Neuronal stem cell (in vitro differentiated cells): Measurements from ENCODE around the gene GLI3.

ENCODE experiments used
- DNase-seq: peaks from one replicate; pipeline ENCODE4 v3.0.0-alpha.2; 2013; ENCODE audit warnings: low spot score
- H2AFZ ChIP-seq: one replicate; pipeline ENCODE4 v1.6.1; 2013; ENCODE audit warnings: mild to moderate bottlenecking, low read length, inconsistent platforms
- H2AK5ac ChIP-seq: 2 replicates; pipeline ENCODE4 v1.6.1; 2013; ENCODE audit warnings: low read depth, mild to moderate bottlenecking, inconsistent platforms, low read length, moderate library complexity, mixed read lengths
- H2BK120ac ChIP-seq: 2 replicates; pipeline ENCODE4 v1.6.1; 2013; ENCODE audit warnings: low read depth, mild to moderate bottlenecking, inconsistent platforms, low read length, moderate library complexity, mixed read lengths
- H2BK12ac ChIP-seq: one replicate; pipeline ENCODE4 v1.6.1; 2013; ENCODE audit warnings: low read length, inconsistent platforms
- H2BK15ac ChIP-seq: 2 replicates; pipeline ENCODE4 v1.6.1; 2013; ENCODE audit warnings: mild to moderate bottlenecking, low read length, inconsistent platforms, mixed read lengths
- H2BK5ac ChIP-seq: one replicate; pipeline ENCODE4 v1.6.1; 2013; ENCODE audit warnings: inconsistent platforms, mild to moderate bottlenecking, low read length, moderate library complexity
- H3K14ac ChIP-seq: one replicate; pipeline ENCODE4 v1.6.1; 2013; ENCODE audit warnings: low read length, inconsistent platforms
- H3K18ac ChIP-seq: 2 replicates; pipeline ENCODE4 v1.6.1; 2013; ENCODE audit warnings: low read length, inconsistent platforms
- H3K23ac ChIP-seq: 2 replicates; pipeline ENCODE4 v1.6.1; 2013; ENCODE audit warnings: low read depth, mild to moderate bottlenecking, mixed read lengths, low read length, inconsistent platforms; ENCODE audit not compliant: poor library complexity
- H3K27ac ChIP-seq: replicated peaks from 3 replicates; pipeline ENCODE4 v1.5.1; 2013; ENCODE audit warnings: low read length, inconsistent platforms
- H3K27me3 ChIP-seq, 3 experiments: 2 replicates each; pipeline ENCODE4 v1.6.1; 2013; ENCODE audit warnings: low read length in 3 of 3, mild to moderate bottlenecking in 2 of 3, inconsistent platforms in 1 of 3, low read depth in 1 of 3, mixed read lengths in 1 of 3, moderate library complexity in 1 of 3; ENCODE audit not compliant: control insufficient read depth in 3 of 3, insufficient read depth in 3 of 3
- H3K36me3 ChIP-seq, 2 donors: replicated peaks in 1 of 2; 2 replicates each; pipeline ENCODE4 v1.6.1; 2013; ENCODE audit warnings: low read length in 2 of 2; ENCODE audit not compliant: control insufficient read depth in 2 of 2, insufficient read depth in 2 of 2
- H3K4ac ChIP-seq: 2 replicates; pipeline ENCODE4 v1.6.1; 2013; ENCODE audit warnings: inconsistent platforms, mild to moderate bottlenecking, low read length, moderate library complexity
- H3K4me1 ChIP-seq, 2 donors: 1 replicate in 1 of 2; 2 replicates in 1 of 2; pipeline ENCODE4 v1.6.1; 2013; ENCODE audit warnings: low read length in 2 of 2, low read depth in 1 of 2; ENCODE audit not compliant: control insufficient read depth in 2 of 2, insufficient read depth in 1 of 2
- H3K4me2 ChIP-seq: one replicate; pipeline ENCODE4 v1.6.1; 2013; ENCODE audit warnings: mild to moderate bottlenecking, low read length, inconsistent platforms; ENCODE audit not compliant: insufficient read depth, poor library complexity, severe bottlenecking
- H3K4me3 ChIP-seq, 2 donors: 2 replicates each; pipeline ENCODE4 v1.5.1; 2013; ENCODE audit warnings: low read length in 2 of 2, mild to moderate bottlenecking in 2 of 2, inconsistent platforms in 1 of 2, moderate library complexity in 1 of 2
- H3K79me1 ChIP-seq: one replicate; pipeline ENCODE4 v1.6.1; 2013; ENCODE audit warnings: low read depth, mild to moderate bottlenecking, inconsistent platforms, low read length, moderate library complexity
- H3K9ac ChIP-seq: one replicate; pipeline ENCODE4 v1.6.1; 2013; ENCODE audit warnings: mild to moderate bottlenecking, low read depth, low read length, inconsistent platforms; ENCODE audit not compliant: poor library complexity
- H3K9me3 ChIP-seq, 2 donors: replicated peaks in 1 of 2; 2 replicates each; pipeline versions ENCODE3 to v1.6.1; 2013; ENCODE audit warnings: low read length in 2 of 2, mild to moderate bottlenecking in 2 of 2, inconsistent platforms in 1 of 2, low read depth in 1 of 2, mixed read lengths in 1 of 2, moderate library complexity in 1 of 2; ENCODE audit not compliant: control insufficient read depth in 2 of 2, insufficient read depth in 1 of 2
- H4K8ac ChIP-seq: one replicate; pipeline ENCODE4 v1.6.1; 2013; ENCODE audit warnings: low read depth, mild to moderate bottlenecking, inconsistent platforms, low read length, moderate library complexity
- H4K91ac ChIP-seq: one replicate; pipeline ENCODE4 v1.6.1; 2013; ENCODE audit warnings: low read length, low read depth, mild to moderate bottlenecking, inconsistent platforms; ENCODE audit not compliant: poor library complexity
- WGBS, 2 donors: extraction: QIAGEN DNeasy Blood & Tissue Kit; methylation state at CpG; one replicate each; pipeline ENCODE4 v1.1.7; 2013; ENCODE audit warnings: missing lambda C conversion rate in 2 of 2, mixed read lengths in 1 of 2; ENCODE audit not compliant: insufficient read length in 2 of 2, insufficient replicate concordance in 1 of 2; ENCODE audit errors: extremely low coverage in 2 of 2; 5-methylcytosine and 5-hydroxymethylcytosine counted together

The GLI3 gene

DNA sequence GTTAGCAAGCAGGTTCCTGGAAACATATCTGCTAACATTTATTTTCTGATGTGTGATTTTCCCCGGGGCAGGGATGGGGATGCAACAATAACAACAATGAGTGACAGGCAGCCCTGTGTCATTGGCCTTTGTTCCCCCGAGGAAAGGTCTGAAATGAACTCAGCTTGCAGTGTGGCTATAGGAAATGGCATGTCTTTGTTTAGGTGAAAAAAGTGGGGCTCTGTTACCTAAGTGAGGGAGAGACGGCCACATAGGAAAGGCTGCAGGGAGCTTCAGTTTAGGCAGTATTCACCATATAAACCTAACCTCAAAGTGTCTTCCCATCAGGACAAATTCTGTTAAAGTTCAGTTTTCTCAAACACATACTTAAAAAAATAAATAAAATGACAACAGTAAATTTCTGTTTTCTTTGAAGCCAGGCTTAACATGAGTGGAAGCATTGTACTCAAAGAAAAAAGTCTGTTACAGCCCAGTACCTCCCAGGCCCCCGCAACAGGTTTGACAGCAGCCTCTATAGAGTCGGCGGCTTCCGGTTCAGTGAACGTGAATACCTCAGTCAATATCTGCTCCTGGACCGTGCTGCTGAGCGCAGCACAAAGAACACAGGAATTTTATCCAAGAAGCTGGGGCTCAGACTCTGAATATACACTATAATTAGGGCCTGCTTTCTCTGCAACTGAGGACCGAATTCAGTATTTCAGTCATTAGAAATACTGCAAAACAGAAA lies 168.3 kb downstream of the GLI3 start:
- Histone ChIP-seq H3K27ac (peak overlapping the region; percentile 94), H3K9ac (no peak overlapping the region), H3K4ac (no peak overlapping the region), H3K14ac (no peak overlapping the region), H3K79me1 (peaks cover 2% of the 10 kb centered on the region), H2BK12ac (no peak overlapping the region), H2BK5ac (no peak overlapping the region), H3K4me2 (peak overlapping the region; percentile 18), H3K4me1 (peaks cover 39 to 68% of the 10 kb centered on the region in 2 donors), H4K91ac (no peak overlapping the region), H4K8ac (no peak overlapping the region), H2AK5ac (no peak overlapping the region), H3K18ac (no peak overlapping the region), H3K27me3 (no peaks in the 10 kb centered on the region), H3K9me3 (peaks cover 0 to 5% of the 10 kb centered on the region in 2 donors), H3K36me3 (peaks cover 0 to 12% of the 10 kb centered on the region in 2 donors), H3K4me3 (no peak overlapping the region), H2BK120ac (no peak overlapping the region), H3K23ac (no peak overlapping the region), H2BK15ac (no peak overlapping the region), H2AFZ (no peak overlapping the region)
- peak; percentile 87 for DNase-seq
- WGBS, 2 donors = no CpG with 5 or more reads among the region's 11 CpGs

GRCh38 chr7:42065942-42066341 lies 171.1 kb downstream of the GLI3 start:
- no peak overlapping the region for H3K14ac ChIP-seq
- DNase-seq = peak; percentile 82
- H3K4ac ChIP-seq = no peak overlapping the region
- H3K23ac ChIP-seq = no peak overlapping the region
- peaks cover 2% of the 10 kb centered on the region for H3K79me1 ChIP-seq
- no peak overlapping the region for H4K8ac ChIP-seq
- H3K27me3 ChIP-seq = no peaks in the 10 kb centered on the region
- H2BK5ac ChIP-seq = no peak overlapping the region
- H2AK5ac ChIP-seq = no peak overlapping the region
- WGBS, 2 donors = no CpG with 5 or more reads among the region's 7 CpGs
- peak overlapping the region; percentile 74 for H3K27ac ChIP-seq
- H3K9ac ChIP-seq = no peak overlapping the region
- no peak overlapping the region for H4K91ac ChIP-seq
- no peak overlapping the region for H2BK15ac ChIP-seq
- peaks cover 0 to 10% of the 10 kb centered on the region in 2 donors for H3K36me3 ChIP-seq
- H3K4me3 ChIP-seq = no peak overlapping the region
- H3K4me2 ChIP-seq = peak overlapping the region; percentile 22
- H3K18ac ChIP-seq = no peak overlapping the region
- no peak overlapping the region for H2BK12ac ChIP-seq
- H2BK120ac ChIP-seq = no peak overlapping the region
- peaks cover 0 to 5% of the 10 kb centered on the region in 2 donors for H3K9me3 ChIP-seq
- H2AFZ ChIP-seq = no peak overlapping the region
- peaks cover 34 to 55% of the 10 kb centered on the region in 2 donors for H3K4me1 ChIP-seq

GRCh38 chr7:42065015-42065414 lies 172.0 kb downstream of the GLI3 start:
- Histone ChIP-seq H2AK5ac (no peak overlapping the region), H4K8ac (no peak overlapping the region), H3K18ac (no peak overlapping the region), H3K14ac (no peak overlapping the region), H3K23ac (no peak overlapping the region), H3K36me3 (peaks cover 0 to 12% of the 10 kb centered on the region in 2 donors), H3K4me3 (no peak overlapping the region), H3K9me3 (peaks cover 0 to 5% of the 10 kb centered on the region in 2 donors), H2AFZ (no peak overlapping the region), H2BK5ac (no peak overlapping the region), H2BK15ac (no peak overlapping the region), H3K27ac (peak overlapping the region; percentile 14), H3K4ac (no peak overlapping the region), H4K91ac (no peak overlapping the region), H3K79me1 (peaks cover 2% of the 10 kb centered on the region), H2BK120ac (no peak overlapping the region), H3K4me2 (no peak overlapping the region), H3K4me1 (peaks cover 30 to 46% of the 10 kb centered on the region in 2 donors), H3K9ac (no peak overlapping the region), H3K27me3 (no peaks in the 10 kb centered on the region), H2BK12ac (no peak overlapping the region)
- no peak for DNase-seq

DNA sequence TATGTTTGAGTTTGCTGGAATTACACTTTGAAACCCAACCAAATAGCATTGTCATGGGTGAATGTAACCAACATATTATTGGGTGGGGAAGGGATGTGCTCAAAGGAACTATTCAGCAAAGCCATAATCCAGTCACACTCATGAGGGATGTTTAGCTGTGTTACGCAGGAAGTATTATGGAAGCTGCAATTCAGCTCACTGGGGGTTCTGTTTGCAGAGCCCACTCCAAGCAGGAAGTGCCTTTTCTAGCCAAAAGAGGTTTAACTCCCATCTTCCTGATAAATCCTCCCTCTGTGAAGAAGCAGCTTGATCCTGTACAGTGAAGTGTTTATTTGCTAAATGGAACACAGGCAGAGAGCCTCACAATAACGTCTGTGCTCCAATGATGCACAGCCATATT lies 172.5 kb downstream of the GLI3 start:
- H3K4me1 ChIP-seq = peaks cover 26 to 42% of the 10 kb centered on the region in 2 donors
- H2BK12ac ChIP-seq = no peak overlapping the region
- H4K91ac ChIP-seq = no peak overlapping the region
- no peak overlapping the region for H3K9ac ChIP-seq
- H3K14ac ChIP-seq = no peak overlapping the region
- H4K8ac ChIP-seq = no peak overlapping the region
- no peak for DNase-seq
- H3K27me3 ChIP-seq = no peaks in the 10 kb centered on the region
- H3K4me3 ChIP-seq = no peak overlapping the region
- no peak overlapping the region for H2AK5ac ChIP-seq
- peaks cover 0 to 17% of the 10 kb centered on the region in 2 donors for H3K36me3 ChIP-seq
- no peak overlapping the region for H2AFZ ChIP-seq
- H3K18ac ChIP-seq = no peak overlapping the region
- H3K27ac ChIP-seq = peak overlapping the region; percentile 14
- H3K23ac ChIP-seq = no peak overlapping the region
- no peak overlapping the region for H3K4ac ChIP-seq
- H3K79me1 ChIP-seq = peaks cover 2% of the 10 kb centered on the region
- H2BK5ac ChIP-seq = no peak overlapping the region
- no peak overlapping the region for H2BK15ac ChIP-seq
- no peak overlapping the region for H3K4me2 ChIP-seq
- H3K9me3 ChIP-seq = peaks cover 0 to 5% of the 10 kb centered on the region in 2 donors
- WGBS, 2 donors = no CpG with 5 or more reads among the region's 2 CpGs
- H2BK120ac ChIP-seq = no peak overlapping the region
